OCI-LY7 (cell line): Measurements from ENCODE around the gene TMEM250.

Experiments used
- EZH2phosphoT487 ChIP-seq: fragments of 200-600 bp; sonication (generic); IDR thresholded peaks from 2 replicates; pipeline ENCODE4 v1.6.1; 2018; ENCODE audit warnings: low read depth, borderline replicate concordance, mild to moderate bottlenecking, mixed run types, antibody characterized with exemption, low read length, moderate library complexity, mixed read lengths
- TF ChIP-seq, protein P1 (sequence below): fragments of 200-600 bp; sonication (generic); conservative IDR thresholded peaks from 2 replicates; pipeline ENCODE4 v1.5.1; 2014; ENCODE audit warnings: mild to moderate bottlenecking, antibody characterized with exemption, low read length, moderate library complexity, mixed read lengths

GRCh38 chr9:136136127-136136925 lies 17.7 kb upstream of the TMEM250 start:
- TF ChIP-seq, protein P1, sequence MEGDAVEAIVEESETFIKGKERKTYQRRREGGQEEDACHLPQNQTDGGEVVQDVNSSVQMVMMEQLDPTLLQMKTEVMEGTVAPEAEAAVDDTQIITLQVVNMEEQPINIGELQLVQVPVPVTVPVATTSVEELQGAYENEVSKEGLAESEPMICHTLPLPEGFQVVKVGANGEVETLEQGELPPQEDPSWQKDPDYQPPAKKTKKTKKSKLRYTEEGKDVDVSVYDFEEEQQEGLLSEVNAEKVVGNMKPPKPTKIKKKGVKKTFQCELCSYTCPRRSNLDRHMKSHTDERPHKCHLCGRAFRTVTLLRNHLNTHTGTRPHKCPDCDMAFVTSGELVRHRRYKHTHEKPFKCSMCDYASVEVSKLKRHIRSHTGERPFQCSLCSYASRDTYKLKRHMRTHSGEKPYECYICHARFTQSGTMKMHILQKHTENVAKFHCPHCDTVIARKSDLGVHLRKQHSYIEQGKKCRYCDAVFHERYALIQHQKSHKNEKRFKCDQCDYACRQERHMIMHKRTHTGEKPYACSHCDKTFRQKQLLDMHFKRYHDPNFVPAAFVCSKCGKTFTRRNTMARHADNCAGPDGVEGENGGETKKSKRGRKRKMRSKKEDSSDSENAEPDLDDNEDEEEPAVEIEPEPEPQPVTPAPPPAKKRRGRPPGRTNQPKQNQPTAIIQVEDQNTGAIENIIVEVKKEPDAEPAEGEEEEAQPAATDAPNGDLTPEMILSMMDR: no peak
- TF ChIP-seq EZH2phosphoT487: no peak
